Adrenal gland (tissue), 12 donors: ENCODE data around the gene LSM2. TPM values are rescaled to one million over a fixed set of nuclear protein-coding genes. Genes with fewer than 3 reads are reported as not detected.

Source experiments
- DNase-seq, 7 donors: peaks; one replicate each; pipeline ENCODE4 v3.0.0-alpha.2; 2019 to 2020
- H3K27ac ChIP-seq, 5 donors: fragments of 200-600 bp; sonication (generic) in 4 of 5; 1 replicate in 3 of 5; 2 replicates in 2 of 5; pipeline versions ENCODE4 v1.5.1 to v1.8.0; 2016 to 2020; ENCODE audit warnings: mild to moderate bottlenecking in 1 of 5
- H3K27me3 ChIP-seq: fragments of 200-600 bp; 2 replicates; pipeline ENCODE4 v1.8.0; 2021
- H3K36me3 ChIP-seq, 2 donors: fragments of 200-600 bp; replicated peaks in 1 of 2; 1 replicate in 1 of 2; 2 replicates in 1 of 2; pipeline versions ENCODE4 v1.5.1 to v1.8.0; 2018 to 2022
- H3K4me1 ChIP-seq, 2 donors: fragments of 200-600 bp; replicated peaks in 1 of 2; 1 replicate in 1 of 2; 2 replicates in 1 of 2; pipeline versions ENCODE4 v1.5.1 to v1.8.0; 2018 to 2021
- H3K4me3 ChIP-seq, 4 donors: fragments of 200-600 bp; sonication (generic) in 3 of 4; one replicate each; pipeline ENCODE4 v1.5.1; 2016 to 2018
- H3K9me3 ChIP-seq, 3 donors: fragments of 200-600 bp; sonication (generic) in 1 of 3; replicated peaks in 1 of 3; 1 replicate in 2 of 3; 2 replicates in 1 of 3; pipeline versions ENCODE4 v1.5.1 to v1.8.0; 2016 to 2021
- POLR2A ChIP-seq, 2 donors: fragments of 450-650 bp; IDR thresholded peaks; one replicate each; pipeline ENCODE4 v1.6.1; 2017; ENCODE audit warnings: antibody characterized with exemption in 2 of 2, mild to moderate bottlenecking in 2 of 2, moderate library complexity in 1 of 2
- WGBS, 4 donors: extraction: QIAGEN DNeasy Blood & Tissue Kit in 2 of 4; methylation state at CpG; one replicate each; pipeline versions ENCODE4 v1.1.5 to v1.1.7; 2013 to 2017; 5-methylcytosine and 5-hydroxymethylcytosine counted together
- intact Hi-C, 2 donors: fragments of 100-400 bp; cut with DNase I; formaldehyde crosslinking; loops; one replicate each; pipeline versions ENCODE4 v1.14.1 to v1.15.0; 2022 to 2023
- polyA plus RNA-seq, 3 donors: library from polyadenylated mRNA; stranded (reverse); fragments of 200-250 nt in 2 of 3; fragments of 350-450 nt in 1 of 3; fragmentation: Illumina TruSeq in 1 of 3; extraction: RNeasy Lipid Tissue Mini Kit (QIAGEN cat#74804) in 1 of 3; gene quantifications; one replicate each; pipeline ENCODE4 v1.2.3, GENCODE V29; 2013 to 2014
- total RNA-seq, 9 donors: library from RNA; depleted of rRNA in 4 of 9; stranded (reverse); fragments of >200 nt in 4 of 9; fragments of 120-200 nt in 1 of 9; fragmentation: NEBNext Ultra II Directional in 1 of 9; extraction: Animal tissue kit (Norgen Biotek cat#: 25700) in 1 of 9; gene quantifications; one replicate each; pipeline versions ENCODE4 v1.1.0 to v1.2.4, GENCODE V29; 2013 to 2023
- TF ChIP-seq, protein P1 (sequence below), 6 experiments: fragments of 450-650 bp in 4 of 6; fragments of 200-600 bp in 2 of 6; sonication (generic) in 1 of 6; IDR thresholded peaks; 1 replicate in 5 of 6; 2 replicates in 1 of 6; pipeline versions ENCODE4 v1.5.1 to v1.8.0; 2016 to 2021; ENCODE audit warnings: antibody characterized with exemption in 6 of 6, mild to moderate bottlenecking in 2 of 6, moderate library complexity in 1 of 6
- donor health status: healthy with polysubstance abuse.
- donor health status: Bipolar disorder and iron deficiency.
- donor health status: DM: yes; HTN: yes; CAD: no.
- donor health status: DM: no; HTN: no; CAD: no.
- donor health status: DM: no; HTN: no; CAD: no.
- donor health status: DM: yes; HTN: yes; CAD: no.

Gene LSM2
- total and polyA plus RNA-seq, 12 donors, result 28.0 to 61.3 (median 43.2) TPM

DNA sequence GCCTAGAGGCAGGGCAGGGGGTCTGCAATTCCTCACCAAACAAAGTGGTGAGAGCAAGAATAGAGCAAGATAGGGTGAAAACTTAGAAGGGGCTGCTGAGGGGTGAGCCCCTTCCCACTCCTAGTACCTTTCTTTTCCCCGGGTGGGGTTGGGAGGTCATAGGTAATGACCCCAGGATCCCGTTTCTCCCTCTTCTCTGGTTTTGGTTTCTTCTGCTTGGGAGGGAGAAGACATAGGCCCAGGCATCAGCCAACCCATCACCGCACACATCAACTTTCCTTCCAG is 14.7 kb downstream of the LSM2 start:
- Histone ChIP-seq H3K36me3 (peaks cover 0 to 23% of the 10 kb centered on the region in 2 donors), H3K9me3 (no peaks in the 10 kb centered on the region), H3K27ac (peak overlapping the region in 1 of 5 donors; percentile 97), H3K4me1 (peaks cover 13 to 23% of the 10 kb centered on the region in 2 donors), H3K27me3 (no peaks in the 10 kb centered on the region), H3K4me3 (no peak overlapping the region)
- no peak for DNase-seq
- WGBS, 4 donors, result 83 to 95% (median 83%) methylated on average over 3 of the region's 3 CpGs
- no peak for TF ChIP-seq POLR2A (IDR thresholded peaks at IDR 0.05)
- TF ChIP-seq, protein P1, sequence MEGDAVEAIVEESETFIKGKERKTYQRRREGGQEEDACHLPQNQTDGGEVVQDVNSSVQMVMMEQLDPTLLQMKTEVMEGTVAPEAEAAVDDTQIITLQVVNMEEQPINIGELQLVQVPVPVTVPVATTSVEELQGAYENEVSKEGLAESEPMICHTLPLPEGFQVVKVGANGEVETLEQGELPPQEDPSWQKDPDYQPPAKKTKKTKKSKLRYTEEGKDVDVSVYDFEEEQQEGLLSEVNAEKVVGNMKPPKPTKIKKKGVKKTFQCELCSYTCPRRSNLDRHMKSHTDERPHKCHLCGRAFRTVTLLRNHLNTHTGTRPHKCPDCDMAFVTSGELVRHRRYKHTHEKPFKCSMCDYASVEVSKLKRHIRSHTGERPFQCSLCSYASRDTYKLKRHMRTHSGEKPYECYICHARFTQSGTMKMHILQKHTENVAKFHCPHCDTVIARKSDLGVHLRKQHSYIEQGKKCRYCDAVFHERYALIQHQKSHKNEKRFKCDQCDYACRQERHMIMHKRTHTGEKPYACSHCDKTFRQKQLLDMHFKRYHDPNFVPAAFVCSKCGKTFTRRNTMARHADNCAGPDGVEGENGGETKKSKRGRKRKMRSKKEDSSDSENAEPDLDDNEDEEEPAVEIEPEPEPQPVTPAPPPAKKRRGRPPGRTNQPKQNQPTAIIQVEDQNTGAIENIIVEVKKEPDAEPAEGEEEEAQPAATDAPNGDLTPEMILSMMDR (IDR thresholded peaks at IDR 0.05), result no peak
- intact Hi-C loops, result no loop called here

GRCh38 chr6:31791324-31792089 is 15.3 kb downstream of the LSM2 start:
- Histone ChIP-seq H3K27me3 (no peaks in the 10 kb centered on the region), H3K36me3 (peaks cover 0 to 25% of the 10 kb centered on the region in 2 donors), H3K4me1 (peaks cover 13 to 23% of the 10 kb centered on the region in 2 donors), H3K4me3 (no peak overlapping the region), H3K9me3 (no peaks in the 10 kb centered on the region), H3K27ac (no peak overlapping the region)
- TF ChIP-seq, protein P1 (IDR thresholded peaks at IDR 0.05), result peak in 5 of 6 experiments; percentile 29 to 56 (median 46)
- no peak for TF ChIP-seq POLR2A (IDR thresholded peaks at IDR 0.05)
- 72 to 80% (median 76%) methylated on average over 12 of the region's 12 CpGs for WGBS, 4 donors
- DNase-seq, result peak in 4 of 7 donors; percentile 40 to 76 (median 60)
- intact Hi-C loops, result no loop called here

GRCh38 chr6:31785475-31785874 is 21.3 kb downstream of the LSM2 start:
- no peak for TF ChIP-seq POLR2A (IDR thresholded peaks at IDR 0.05)
- TF ChIP-seq, protein P1 (IDR thresholded peaks at IDR 0.05), result no peak
- Histone ChIP-seq H3K4me1 (no peaks in the 10 kb centered on the region), H3K4me3 (no peak overlapping the region), H3K27me3 (no peaks in the 10 kb centered on the region), H3K9me3 (no peaks in the 10 kb centered on the region), H3K36me3 (peaks cover 0 to 62% of the 10 kb centered on the region in 2 donors), H3K27ac (no peak overlapping the region)
- intact Hi-C loops, result no loop called here
- DNase-seq, result no peak
- WGBS, 4 donors, result 90 to 94% (median 93%) methylated on average over 6 to 11 of the region's 11 CpGs

GRCh38 chr6:31784098-31784925 is 22.5 kb downstream of the LSM2 start:
- H3K4me1 ChIP-seq, result no peaks in the 10 kb centered on the region
- no peaks in the 10 kb centered on the region for H3K9me3 ChIP-seq
- DNase-seq, result no peak
- TF ChIP-seq POLR2A (IDR thresholded peaks at IDR 0.05), result no peak
- TF ChIP-seq, protein P1 (IDR thresholded peaks at IDR 0.05), result no peak
- no peak overlapping the region for H3K27ac ChIP-seq
- H3K27me3 ChIP-seq, result no peaks in the 10 kb centered on the region
- 91 to 93% (median 92%) methylated on average over 12 to 15 of the region's 15 CpGs for WGBS, 4 donors
- peaks cover 0 to 70% of the 10 kb centered on the region in 2 donors for H3K36me3 ChIP-seq
- intact Hi-C loops, result no loop called here
- no peak overlapping the region for H3K4me3 ChIP-seq
